GM21526 (cell line): ENCODE results near the gene SART3.

ENCODE experiments used
- ATAC-seq: cut with Tn5 transposase; IDR thresholded peaks from one replicate; pipeline ENCODE4 v1.9.1; 2021; ENCODE audit warnings: moderate library complexity; ENCODE audit not compliant: unreplicated experiment, low FRiP score

The SART3 gene, protein sequence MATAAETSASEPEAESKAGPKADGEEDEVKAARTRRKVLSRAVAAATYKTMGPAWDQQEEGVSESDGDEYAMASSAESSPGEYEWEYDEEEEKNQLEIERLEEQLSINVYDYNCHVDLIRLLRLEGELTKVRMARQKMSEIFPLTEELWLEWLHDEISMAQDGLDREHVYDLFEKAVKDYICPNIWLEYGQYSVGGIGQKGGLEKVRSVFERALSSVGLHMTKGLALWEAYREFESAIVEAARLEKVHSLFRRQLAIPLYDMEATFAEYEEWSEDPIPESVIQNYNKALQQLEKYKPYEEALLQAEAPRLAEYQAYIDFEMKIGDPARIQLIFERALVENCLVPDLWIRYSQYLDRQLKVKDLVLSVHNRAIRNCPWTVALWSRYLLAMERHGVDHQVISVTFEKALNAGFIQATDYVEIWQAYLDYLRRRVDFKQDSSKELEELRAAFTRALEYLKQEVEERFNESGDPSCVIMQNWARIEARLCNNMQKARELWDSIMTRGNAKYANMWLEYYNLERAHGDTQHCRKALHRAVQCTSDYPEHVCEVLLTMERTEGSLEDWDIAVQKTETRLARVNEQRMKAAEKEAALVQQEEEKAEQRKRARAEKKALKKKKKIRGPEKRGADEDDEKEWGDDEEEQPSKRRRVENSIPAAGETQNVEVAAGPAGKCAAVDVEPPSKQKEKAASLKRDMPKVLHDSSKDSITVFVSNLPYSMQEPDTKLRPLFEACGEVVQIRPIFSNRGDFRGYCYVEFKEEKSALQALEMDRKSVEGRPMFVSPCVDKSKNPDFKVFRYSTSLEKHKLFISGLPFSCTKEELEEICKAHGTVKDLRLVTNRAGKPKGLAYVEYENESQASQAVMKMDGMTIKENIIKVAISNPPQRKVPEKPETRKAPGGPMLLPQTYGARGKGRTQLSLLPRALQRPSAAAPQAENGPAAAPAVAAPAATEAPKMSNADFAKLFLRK

DNA sequence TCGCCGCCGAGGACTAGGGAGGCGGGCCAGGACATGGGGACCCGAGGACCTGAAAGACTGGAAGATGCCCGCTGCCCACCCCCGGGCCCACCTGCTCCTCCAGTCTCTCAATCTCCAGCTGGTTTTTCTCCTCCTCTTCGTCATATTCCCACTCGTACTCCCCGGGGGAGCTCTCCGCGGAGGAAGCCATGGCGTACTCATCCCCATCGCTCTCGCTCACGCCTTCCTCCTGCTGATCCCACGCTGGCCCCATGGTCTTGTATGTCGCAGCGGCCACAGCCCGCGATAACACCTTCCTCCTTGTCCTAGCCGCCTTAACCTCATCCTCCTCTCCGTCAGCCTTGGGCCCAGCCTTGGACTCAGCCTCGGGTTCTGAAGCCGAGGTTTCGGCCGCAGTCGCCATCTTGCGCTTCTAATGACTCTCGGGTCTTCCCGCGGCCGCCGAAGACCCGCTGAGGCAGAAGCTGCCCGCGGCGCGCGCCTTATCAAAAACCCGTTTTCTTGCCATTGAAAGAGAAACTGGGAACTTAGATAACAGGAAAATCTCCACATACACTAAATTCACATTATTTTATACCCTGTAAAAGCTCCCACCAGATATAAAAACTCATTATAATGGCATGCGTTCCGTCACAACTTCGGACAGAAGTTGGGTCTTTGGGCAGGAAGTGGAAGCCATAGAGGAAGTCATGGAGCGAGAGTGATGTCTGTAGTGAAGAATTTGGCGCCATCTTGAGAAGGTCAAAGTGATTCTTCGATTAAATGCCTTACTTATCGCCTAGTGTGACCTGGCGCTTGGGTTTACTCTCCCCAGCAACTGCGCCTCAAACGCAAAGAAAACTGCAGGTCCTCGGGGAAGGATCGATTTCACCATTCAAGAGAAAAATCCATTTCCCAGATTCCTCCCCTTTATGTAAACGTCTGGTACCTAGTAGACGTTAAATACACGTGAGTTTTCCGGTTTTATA is at the start of gene SART3:
Gene SART3, minus strand, starts transcription at position 422 of the 968 bp plus-strand sequence. Its CDS starts 19 bp downstream, at position 403.
- peak; percentile 32 for ATAC-seq

DNA sequence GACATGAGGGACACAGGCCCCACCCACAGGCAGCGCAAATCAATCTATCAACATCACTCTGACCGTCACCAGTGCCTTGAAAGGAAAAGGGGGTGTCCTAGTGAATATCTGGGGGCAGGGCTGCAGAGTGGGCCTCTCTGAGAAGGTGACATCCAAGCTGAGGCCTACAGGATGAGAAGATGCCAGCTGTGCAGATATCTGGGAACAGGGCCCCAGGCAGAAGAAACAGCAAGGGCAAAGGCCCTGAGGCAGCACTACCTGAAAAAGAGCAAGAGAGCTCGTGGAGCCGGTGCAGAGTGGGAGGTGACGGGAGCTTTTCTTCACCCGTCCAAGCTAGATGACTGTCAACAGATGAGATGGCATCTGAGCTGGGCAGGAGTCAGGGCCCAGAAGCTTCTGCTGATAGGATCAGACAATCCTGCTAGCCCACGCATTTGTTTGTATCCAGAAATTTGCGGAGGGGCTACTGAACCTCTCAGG is 49.4 kb upstream of the SART3 start:
- ATAC-seq, result no peak

DNA sequence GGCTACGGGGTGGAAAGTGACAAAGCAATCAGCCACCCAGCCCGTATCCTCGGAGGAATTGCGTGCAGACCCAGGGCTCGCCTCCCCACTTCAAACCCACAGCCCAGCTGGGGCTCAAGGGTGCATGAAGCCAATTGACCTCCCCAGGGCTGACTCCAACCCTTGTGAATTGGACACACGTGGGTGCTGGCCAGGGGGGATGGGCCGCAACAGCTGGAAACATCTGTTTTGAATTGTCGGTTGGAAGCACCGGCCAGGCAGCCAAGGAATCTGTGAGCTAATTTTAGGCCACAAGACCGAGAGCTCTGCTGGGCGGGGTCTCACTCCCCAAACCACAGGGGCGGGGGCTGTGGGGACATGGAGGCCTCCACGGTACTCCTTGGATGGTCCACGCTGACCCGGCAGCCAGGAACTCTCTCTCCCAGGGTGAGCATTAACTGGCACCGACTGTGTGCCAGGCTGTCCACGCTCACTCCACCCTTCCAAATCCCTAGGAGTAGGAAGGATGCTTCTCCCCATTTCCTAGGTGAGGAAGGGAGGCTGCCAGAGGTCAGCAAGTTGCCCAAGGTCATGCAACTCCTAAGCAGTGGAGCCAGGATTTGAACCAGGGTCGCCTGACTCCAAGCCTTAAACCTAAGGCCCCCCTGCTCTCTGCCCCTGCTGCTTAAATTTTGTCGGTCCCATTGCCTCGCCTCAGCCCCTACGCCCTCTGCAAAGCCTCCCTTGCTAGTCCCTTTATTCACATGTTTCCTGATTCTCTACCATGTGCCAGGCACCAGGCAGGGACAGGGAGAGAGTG is 48.8 kb upstream of the SART3 start:
- ATAC-seq, result no peak

DNA sequence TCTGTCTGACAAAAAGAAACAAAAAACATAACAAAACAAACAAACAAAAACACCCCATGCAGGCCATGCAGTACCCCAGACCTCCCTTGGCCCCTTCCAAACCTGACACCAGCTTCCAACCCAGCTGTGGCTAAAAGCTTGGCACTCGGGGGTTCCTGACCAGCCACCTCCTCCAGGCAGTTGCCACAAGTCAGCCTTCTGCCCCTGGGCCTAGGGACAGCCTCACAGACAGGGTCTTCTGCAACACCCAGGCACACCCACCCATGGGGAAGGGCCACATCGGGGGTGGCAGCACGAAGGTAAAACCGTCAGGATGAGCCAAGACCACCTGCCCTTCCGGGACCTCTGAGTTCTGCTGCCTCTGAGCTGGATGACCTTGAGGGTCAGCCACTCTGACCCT is 47.6 kb upstream of the SART3 start:
- ATAC-seq, result no peak

DNA sequence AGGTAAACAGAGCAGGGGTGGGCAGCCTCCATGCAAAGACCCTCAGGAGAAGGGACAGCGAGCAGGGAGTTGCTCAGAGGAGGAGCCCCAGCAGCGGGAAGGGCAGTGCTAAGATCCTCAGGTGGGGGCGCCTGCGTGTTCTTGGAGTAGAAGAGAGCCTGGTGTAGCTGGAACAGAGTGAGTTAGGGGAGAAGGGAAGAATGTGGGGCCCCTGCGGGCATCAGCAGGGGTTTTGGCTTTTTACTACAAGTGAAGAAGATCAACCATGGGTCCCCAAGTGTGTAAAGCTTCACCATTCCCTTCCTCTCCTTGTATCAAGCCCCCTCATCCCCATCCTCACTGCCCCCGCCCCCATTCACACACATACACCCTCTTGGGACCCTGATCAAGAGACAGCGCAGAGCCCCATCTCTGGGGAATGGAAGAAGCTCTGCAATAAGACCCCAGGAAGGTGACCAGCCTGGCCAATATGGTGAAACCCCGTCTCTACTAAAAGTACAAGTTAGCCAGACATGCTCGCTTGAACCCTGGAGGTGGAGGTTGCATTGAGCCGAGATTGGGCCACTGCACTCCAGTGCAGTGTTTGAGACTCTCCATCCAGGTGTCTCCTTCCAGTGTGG is 47.1 kb upstream of the SART3 start:
- no peak for ATAC-seq

DNA sequence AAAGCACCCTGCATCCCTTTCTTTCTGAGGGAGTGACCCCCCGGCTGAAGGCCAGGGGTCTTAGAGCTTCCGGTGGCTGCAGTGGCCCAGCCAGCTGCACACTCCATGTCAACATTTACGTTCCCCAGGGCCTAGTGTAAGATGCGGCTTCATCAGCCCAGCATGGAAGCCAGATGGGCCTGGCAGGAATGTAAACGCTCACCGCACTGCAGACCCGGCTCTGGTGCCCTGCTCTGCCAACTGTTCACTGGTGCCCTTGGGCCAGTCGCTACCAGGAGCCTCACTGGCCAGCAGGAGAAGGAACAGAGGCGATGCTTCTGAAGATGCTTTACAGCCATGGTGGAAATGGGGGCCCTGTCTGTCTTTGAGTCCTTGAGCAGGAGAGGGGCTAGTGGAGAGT is 45.5 kb upstream of the SART3 start:
- ATAC-seq, result no peak

DNA sequence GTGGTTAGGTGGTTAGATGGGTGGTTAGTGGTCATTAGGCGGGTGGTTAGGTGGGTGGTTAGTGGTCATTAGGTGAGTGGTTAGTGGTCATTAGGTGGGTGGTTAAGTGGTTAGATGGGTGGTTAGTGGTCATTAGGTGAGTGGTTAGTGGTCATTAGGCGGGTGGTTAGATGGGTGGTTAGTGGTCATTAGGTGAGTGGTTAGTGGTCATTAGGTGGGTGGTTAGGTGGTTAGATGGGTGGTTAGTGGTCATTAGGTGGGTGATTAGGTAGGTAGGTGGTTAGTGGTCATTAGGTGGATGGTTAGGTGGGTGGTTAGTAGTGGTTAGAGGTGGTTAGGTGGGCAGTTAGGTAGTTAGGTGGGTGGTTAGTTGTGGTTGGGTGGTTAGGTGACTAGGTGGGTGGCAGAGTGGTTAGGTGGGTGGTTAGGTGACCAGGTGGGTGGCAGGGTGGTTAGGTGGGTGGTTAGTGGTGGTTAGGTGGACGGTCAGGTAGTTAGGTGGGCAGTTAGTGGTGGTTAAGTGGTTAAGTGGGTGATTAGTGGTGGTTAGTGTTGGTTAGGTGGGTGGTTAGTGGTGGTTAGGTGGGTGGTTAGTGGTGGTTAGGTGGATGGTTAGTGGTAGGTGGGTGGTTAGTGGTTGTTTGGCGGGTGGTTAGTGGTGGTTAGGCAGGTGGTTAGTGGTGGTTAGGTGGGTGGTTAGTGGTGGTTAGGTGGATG is 44.9 kb upstream of the SART3 start:
- no peak for ATAC-seq

DNA sequence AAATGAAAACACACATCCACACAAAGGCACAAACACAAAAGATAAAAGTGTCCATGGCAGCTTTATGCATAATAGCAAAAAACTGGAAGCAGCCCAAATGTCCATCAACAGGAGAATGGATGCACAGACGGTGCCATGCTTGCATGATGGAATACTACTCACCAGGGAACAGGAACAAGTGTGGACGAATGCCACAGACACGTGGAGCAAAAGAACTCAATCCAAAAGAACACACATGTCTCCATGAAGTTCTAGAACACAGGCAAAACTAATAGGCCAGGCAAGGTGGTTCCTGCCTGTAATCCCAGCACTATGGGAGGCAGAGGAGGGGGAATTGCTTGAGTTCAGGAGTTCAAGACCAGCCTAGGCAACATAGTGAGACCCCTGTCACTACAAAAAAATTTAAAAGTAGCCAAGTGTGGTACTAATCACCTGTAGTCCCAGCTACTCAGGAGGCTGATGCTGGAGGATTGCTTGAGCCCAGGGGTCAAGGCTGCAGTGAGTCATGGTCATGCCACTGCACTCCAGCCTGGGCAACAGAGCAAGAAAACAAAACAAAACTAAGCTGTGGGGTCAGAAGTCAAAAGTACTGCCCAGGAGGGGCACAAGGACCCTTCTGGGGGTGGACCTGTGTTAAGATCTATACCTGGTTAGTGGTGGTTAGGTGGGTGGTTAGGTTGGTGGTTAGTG is 44.2 kb upstream of the SART3 start:
- no peak for ATAC-seq

DNA sequence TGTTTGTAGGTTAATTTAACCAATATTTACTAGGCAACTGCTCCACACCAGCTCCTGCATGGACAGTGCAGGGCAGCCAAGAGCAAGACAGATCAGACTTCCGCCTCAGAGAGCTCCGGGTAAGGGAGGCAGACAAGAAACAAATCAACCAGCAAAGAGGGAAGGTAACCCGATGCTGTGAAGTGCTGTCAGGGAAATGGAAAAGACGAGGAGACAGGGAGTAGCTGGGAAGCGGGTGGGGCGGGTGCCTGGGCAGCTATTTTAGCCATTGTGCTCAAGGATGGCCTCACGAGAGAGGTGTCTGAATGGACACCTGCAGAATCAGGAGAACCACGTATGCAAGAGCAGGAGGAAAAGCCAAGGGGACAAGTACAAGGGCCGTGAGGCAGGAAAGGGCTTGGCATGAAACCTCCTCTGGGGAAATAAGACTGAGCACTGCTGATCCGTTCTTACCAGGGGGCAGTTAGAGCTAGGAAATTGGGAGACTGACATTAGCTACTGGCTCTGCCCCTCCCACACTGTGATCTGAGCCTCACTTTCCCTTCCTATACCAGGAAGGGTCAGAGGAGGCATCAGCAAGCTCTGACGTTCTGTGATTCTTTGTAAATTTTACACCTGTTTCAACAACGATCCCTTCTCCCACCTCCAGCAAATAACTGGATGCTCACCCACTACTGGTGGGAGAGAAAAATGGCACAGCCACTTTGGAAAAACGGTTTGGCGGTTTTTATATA is 43.4 kb upstream of the SART3 start:
- ATAC-seq, result no peak

DNA sequence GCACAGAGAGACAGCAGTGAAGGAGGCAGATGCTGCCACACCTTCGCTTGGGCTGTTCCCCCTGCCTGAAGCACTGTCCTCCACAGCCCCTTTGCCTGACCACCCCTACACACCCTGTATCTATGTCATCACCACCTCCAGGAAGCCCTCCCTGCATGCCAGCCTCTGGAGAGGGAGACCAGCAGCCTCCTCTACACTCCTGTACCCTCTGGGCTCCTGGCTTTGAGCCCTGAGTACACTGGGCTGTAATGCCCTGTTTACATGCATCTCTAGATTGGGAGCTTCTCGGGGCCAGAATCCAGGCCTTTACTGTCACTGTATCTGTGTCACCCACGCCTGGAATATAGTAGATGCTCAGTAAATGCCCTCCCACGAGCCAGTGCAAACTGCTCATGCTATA is 42.8 kb upstream of the SART3 start:
- ATAC-seq, result no peak

DNA sequence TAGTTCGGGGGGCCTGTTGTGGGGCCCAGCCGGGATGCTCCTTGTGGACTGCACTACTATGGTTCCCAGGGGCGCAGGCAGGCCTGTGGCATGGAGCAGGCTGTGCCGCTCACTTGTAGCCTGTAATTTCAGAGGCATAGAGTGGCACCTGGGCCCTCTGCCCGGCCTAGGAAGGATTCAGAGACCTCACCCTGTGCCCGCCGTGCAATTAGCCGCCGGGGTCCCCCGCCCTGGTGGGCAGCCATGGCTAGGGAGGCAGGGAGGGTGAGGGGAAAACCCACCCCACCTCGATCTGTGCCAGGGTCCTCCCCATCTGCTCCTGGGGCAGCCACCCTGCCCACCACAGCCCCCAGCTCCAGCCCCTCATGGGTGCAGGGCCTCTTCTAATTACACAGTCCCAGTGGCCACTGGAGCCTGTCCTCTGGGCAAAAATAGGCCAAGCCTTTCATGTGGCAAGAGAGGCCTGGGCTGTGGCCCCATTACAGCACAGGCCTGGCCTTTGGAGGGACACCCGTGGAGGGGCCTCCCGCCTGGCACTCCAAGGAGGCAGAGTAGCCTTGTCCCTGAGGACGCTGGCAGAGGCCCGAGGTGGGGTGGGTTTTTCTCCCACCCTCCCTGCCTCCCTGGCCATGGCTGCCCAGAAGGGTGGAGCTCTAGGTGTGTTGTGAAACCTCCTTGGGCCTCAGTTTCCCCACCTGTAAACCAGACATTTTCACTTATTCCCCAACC is 42.2 kb upstream of the SART3 start:
- ATAC-seq, result no peak

DNA sequence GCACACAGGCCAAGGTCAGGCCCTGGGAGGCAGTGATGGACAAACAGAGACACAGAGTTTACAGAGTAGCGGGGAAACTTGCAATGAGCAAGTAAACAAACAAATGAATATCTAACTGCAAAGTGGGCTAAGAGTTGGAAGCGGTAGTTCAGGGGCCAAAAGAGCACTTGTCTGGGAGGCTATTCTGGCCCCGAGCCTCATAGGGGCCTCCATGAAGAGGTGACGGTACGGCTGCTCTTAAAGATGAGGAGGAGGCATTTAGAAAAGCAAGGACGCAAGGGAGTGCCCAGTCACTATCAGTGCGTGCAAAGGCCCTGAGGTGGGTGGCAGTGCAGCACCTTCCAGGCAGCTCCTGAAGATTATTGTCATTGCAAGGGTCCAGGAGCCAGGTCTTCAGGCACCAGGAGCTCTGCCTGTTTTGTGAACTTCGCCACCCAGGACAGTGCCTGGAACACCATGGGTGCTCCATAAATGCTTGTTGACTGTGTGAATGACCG is 41.3 kb upstream of the SART3 start:
- ATAC-seq, result no peak

DNA sequence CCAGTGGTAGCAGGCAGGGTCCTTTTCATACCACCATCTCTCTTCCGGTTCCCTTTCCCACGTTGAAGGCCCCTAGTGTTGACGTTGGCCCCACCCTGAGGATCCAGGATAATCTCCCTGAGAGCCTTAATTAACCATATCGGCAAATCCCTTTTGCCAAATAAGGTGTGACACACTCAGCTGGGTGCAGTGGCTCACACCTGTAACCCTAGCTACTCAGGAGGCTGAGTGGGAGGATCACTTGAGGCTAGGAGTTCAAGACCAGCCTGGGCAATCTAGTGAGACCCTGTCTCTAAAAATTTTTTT is 39.7 kb upstream of the SART3 start:
- no peak for ATAC-seq

DNA sequence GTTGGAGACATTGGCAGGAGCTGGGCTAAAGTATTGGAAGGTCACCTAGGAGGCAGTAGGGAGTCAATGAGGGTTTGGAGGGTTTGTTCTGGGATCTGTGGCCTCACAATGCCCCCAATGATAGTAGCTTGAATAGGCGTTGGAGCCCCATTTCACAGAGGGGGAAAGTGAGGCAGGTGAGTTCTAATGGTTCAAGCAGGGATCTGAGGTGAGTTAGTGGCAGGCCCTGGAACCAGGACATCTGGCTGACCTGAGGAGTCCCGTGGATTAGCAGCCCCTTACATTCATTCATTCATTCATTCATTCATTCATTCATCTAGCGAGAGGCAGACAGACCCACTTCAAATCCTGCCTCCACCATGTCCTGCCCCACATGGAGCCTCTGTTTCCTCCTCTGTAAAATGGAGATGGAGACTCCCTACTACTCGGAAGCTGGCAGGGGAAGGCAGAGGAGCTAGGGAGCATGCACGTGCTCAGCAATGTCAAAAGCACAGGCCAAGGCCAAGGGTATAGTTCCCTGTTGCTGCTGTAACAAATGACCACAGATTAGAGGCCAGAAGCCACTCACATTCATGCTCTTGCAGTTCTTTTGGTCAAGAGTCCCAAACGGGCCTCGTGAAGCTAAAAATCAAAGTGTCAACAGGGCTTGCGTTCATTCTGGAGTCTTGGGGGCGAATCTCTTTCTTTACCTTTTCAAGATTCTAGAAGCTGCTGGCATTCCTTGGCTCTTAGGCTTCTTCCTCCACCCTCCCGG is 39.2 kb upstream of the SART3 start:
- no peak for ATAC-seq

DNA sequence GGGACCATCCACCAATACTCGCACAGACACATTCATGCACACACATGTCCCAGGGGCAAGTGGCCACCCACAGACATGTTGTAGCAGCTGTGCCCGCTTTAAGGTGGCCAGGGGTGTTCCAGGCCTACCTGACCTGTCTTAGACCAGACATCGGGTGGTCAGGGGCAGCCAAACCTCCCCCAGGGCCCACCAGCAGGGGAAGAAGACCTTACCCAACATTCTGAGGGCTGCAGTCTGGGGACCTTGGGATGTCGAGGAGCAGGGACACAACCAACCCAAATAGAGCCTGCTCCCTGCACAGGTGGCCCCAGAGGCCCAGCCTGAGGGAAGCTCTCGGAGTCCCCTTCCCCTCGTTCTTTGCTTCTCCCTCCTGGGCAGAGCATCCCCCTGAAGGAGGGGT is 38.6 kb upstream of the SART3 start:
- ATAC-seq, result no peak
